Loucy (cell line): ENCODE results near the gene ACVR1.

Source experiments
- CTCF ChIP-seq: fragments of 200-600 bp; sonication (generic); conservative IDR thresholded peaks from 2 replicates; pipeline ENCODE4 v1.5.1; 2014; ENCODE audit warnings: mild to moderate bottlenecking, antibody characterized with exemption, low read length
- EZH2phosphoT487 ChIP-seq: fragments of 200-600 bp; IDR thresholded peaks from 2 replicates; pipeline ENCODE4 v1.6.1; 2018; ENCODE audit warnings: antibody characterized with exemption, mild to moderate bottlenecking, moderate library complexity, borderline replicate concordance

- no peak for TF ChIP-seq CTCF
- TF ChIP-seq EZH2phosphoT487, result no peak
Measured at GRCh38 chr2:157789256-157789655, 86.9 kb downstream of the ACVR1 start.
